Measurements from ENCODE around the gene RDH5.

RDH5 gene

GRCh38 chr12:55738123-55739024 lies 18.2 kb downstream of the RDH5 start:
- Histone ChIP-seq H3K9me3 (ENCODE audit: control insufficient read depth, insufficient read depth, low read length) (no peaks in the 10 kb centered on the region), H3K4me3 (ENCODE audit: low read length) (peak overlapping the region; percentile 26; the same call in 1 of the 2 replicates), H3K36me3 (ENCODE audit: control insufficient read depth, insufficient read depth, low read length) (no peaks in the 10 kb centered on the region), H3K27me3 (ENCODE audit: control insufficient read depth, insufficient read depth, low read length) (no peaks in the 10 kb centered on the region), H3K27ac (ENCODE audit: low read length) (no peak overlapping the region), H3K4me1 (ENCODE audit: control insufficient read depth, insufficient read depth, low read length) (peaks cover 5% of the 10 kb centered on the region; the same call in 1 of the 2 replicates)
- peak; percentile 90 for DNase-seq (ENCODE audit: low read depth, low spot score)
- WGBS (ENCODE audit: insufficient coverage, insufficient read length), result no CpG with 5 or more reads among the region's 14 CpGs

- H3K4me3 ChIP-seq (ENCODE audit: low read length), result no peak overlapping the region
- no peak for DNase-seq (ENCODE audit: low read depth, low spot score)
- peaks cover 5% of the 10 kb centered on the region; the same call in 1 of the 2 replicates for H3K4me1 ChIP-seq (ENCODE audit: control insufficient read depth, insufficient read depth, low read length)
- no peak overlapping the region for H3K27ac ChIP-seq (ENCODE audit: low read length)
- no CpG with 5 or more reads among the region's 2 CpGs for WGBS (ENCODE audit: insufficient coverage, insufficient read length)
- H3K9me3 ChIP-seq (ENCODE audit: control insufficient read depth, insufficient read depth, low read length), result no peaks in the 10 kb centered on the region
- no peaks in the 10 kb centered on the region for H3K36me3 ChIP-seq (ENCODE audit: control insufficient read depth, insufficient read depth, low read length)
- H3K27me3 ChIP-seq (ENCODE audit: control insufficient read depth, insufficient read depth, low read length), result no peaks in the 10 kb centered on the region
Observed at GRCh38 chr12:55739025-55739378, 18.8 kb downstream of the RDH5 start.

GRCh38 chr12:55741931-55742680 lies 21.9 kb downstream of the RDH5 start:
- Histone ChIP-seq H3K27me3 (ENCODE audit: control insufficient read depth, insufficient read depth, low read length) (no peaks in the 10 kb centered on the region), H3K4me1 (ENCODE audit: control insufficient read depth, insufficient read depth, low read length) (peaks cover 5% of the 10 kb centered on the region; the same call in 1 of the 2 replicates), H3K36me3 (ENCODE audit: control insufficient read depth, insufficient read depth, low read length) (no peaks in the 10 kb centered on the region), H3K27ac (ENCODE audit: low read length) (no peak overlapping the region), H3K4me3 (ENCODE audit: low read length) (no peak overlapping the region; the same call in 1 of the 2 replicates), H3K9me3 (ENCODE audit: control insufficient read depth, insufficient read depth, low read length) (no peaks in the 10 kb centered on the region)
- WGBS (ENCODE audit: insufficient coverage, insufficient read length), result no CpG with 5 or more reads among the region's 3 CpGs
- DNase-seq (ENCODE audit: low read depth, low spot score), result no peak

DNA sequence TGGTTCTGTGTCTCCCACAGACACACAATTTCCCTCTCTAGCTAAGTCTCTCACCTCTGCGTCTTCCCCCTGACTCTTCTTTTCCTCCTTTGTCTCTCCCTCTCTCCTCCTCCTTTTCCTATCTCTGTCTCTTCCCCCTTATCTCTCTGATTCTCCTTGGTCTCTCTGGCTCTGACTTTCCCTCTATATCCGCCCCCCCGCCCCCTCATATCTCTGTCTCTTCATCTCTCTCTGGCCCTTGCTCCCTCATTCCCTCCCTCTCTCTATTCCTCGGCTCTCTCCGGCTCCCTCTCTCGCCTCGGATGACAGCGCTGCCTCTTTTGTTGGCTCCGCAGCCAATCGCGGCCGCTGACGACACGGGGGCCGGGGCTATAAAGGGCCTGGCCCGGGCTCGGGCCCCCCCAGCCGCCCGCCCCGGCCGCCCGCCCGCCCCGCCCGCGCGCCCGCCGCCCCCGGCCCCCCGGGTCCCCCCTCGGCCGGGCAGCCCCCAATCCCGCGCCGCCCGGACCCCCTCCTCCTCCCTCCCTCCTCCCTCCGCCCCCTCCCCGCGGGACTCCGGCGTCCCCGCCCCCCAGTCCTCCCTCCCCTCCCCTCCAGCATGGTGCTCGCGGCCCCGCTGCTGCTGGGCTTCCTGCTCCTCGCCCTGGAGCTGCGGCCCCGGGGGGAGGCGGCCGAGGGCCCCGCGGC lies 22.7 kb downstream of the RDH5 start, which contains the start of gene GDF11:
Gene GDF11 (plus strand): TSS at position 404 of the 687 bp plus-strand sequence. CDS start 195 bp downstream, at position 599.
- Histone ChIP-seq H3K4me1 (ENCODE audit: control insufficient read depth, insufficient read depth, low read length) (peaks cover 4% of the 10 kb centered on the region; the same call in 1 of the 2 replicates), H3K4me3 (ENCODE audit: low read length) (peak within 1 kb of the TSS; percentile 93), H3K27me3 (ENCODE audit: control insufficient read depth, insufficient read depth, low read length) (no peaks in the 10 kb centered on the region), H3K36me3 (ENCODE audit: control insufficient read depth, insufficient read depth, low read length) (no peaks in the 10 kb centered on the region), H3K27ac (ENCODE audit: low read length) (no peak within 1 kb of the TSS), H3K9me3 (ENCODE audit: control insufficient read depth, insufficient read depth, low read length) (no peaks in the 10 kb centered on the region)
- no CpG with 5 or more reads among the region's 53 CpGs for WGBS (ENCODE audit: insufficient coverage, insufficient read length)
- DNase-seq (ENCODE audit: low read depth, low spot score), result no peak

DNA sequence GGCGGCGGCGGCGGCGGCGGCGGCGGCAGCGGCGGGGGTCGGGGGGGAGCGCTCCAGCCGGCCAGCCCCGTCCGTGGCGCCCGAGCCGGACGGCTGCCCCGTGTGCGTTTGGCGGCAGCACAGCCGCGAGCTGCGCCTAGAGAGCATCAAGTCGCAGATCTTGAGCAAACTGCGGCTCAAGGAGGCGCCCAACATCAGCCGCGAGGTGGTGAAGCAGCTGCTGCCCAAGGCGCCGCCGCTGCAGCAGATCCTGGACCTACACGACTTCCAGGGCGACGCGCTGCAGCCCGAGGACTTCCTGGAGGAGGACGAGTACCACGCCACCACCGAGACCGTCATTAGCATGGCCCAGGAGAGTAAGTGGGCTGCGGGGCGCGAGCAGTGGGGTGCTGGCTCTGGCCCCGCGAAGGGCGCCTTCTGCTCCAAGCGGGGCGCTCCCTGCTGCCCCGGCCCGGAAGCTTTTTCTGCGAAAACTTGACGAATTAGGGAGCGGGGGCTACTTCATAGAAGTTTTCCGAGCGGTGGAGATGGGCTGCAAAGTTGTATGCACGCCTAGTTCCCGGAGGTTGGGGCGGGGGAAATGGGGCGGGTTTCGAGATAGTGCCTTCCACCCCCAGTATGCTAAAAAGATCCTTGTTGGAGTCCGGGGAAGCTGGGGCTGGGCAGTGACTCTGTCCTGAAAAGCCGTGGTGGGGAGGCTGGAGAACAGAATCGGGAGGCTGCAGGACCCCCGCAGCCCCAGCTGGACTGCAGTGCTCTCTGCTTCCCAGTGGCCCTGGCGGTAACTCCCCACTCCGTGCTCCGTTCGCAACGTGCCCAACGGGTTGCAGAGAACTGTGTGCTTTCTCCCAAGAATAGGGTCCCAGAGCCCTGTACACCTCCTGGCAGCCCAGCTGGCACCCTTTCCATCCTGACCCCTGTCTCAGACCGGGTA lies 23.5 kb downstream of the RDH5 start:
- Histone ChIP-seq H3K9me3 (ENCODE audit: control insufficient read depth, insufficient read depth, low read length) (no peaks in the 10 kb centered on the region), H3K27me3 (ENCODE audit: control insufficient read depth, insufficient read depth, low read length) (no peaks in the 10 kb centered on the region), H3K36me3 (ENCODE audit: control insufficient read depth, insufficient read depth, low read length) (peaks cover 4% of the 10 kb centered on the region; the same call in 1 of the 2 replicates), H3K4me1 (ENCODE audit: control insufficient read depth, insufficient read depth, low read length) (peaks cover 9% of the 10 kb centered on the region), H3K4me3 (ENCODE audit: low read length) (peak overlapping the region; percentile 93), H3K27ac (ENCODE audit: low read length) (no peak overlapping the region)
- no peak for DNase-seq (ENCODE audit: low read depth, low spot score)
- no CpG with 5 or more reads among the region's 73 CpGs for WGBS (ENCODE audit: insufficient coverage, insufficient read length)

GRCh38 chr12:55744340-55745030 lies 24.3 kb downstream of the RDH5 start:
- no CpG with 5 or more reads among the region's 11 CpGs for WGBS (ENCODE audit: insufficient coverage, insufficient read length)
- Histone ChIP-seq H3K4me1 (ENCODE audit: control insufficient read depth, insufficient read depth, low read length) (peaks cover 10% of the 10 kb centered on the region), H3K27ac (ENCODE audit: low read length) (no peak overlapping the region), H3K9me3 (ENCODE audit: control insufficient read depth, insufficient read depth, low read length) (no peaks in the 10 kb centered on the region), H3K4me3 (ENCODE audit: low read length) (peak overlapping the region; percentile 93), H3K36me3 (ENCODE audit: control insufficient read depth, insufficient read depth, low read length) (peaks cover 11% of the 10 kb centered on the region; the same call in 1 of the 2 replicates), H3K27me3 (ENCODE audit: control insufficient read depth, insufficient read depth, low read length) (no peaks in the 10 kb centered on the region)
- DNase-seq (ENCODE audit: low read depth, low spot score), result no peak

DNA sequence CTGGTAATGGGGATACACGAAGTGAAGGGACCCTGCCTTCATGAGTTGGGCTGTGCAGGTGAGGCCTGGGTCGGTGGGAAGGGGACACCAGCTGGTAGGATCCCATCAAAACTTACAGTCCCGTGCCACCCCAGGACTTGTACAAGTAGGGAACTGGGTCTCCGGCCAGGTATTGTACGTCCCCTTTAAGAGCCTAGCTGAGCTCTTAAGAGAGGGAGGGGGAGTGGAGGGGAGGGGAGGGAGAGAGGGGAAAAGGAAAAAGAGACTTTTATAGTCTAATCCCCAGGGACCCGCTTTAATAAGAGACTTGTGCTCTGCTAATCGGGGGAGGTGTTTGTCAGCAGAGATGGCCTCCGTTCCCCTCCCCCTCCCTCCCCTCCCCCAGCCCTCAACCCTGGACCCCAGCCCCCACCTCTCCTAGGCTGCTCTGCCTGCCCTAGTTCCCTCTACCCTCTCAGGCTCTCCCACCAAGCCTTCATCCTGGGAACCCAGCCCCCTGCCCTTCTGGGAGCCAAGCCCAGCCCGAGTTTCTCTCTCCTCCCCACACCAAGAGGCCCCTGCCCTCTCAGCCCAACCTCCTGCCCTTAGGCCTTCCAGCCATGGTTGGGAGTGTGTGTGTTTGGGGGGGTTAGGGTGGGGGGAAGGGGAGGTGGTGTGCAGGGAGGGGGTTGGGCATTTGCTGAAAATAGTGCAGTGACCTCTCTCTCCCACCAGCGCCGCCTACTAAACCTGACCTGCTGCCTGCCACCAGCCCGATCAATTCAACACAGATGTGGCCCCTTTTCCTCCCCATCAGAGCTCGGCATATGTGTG lies 25.4 kb downstream of the RDH5 start:
- Histone ChIP-seq H3K27me3 (ENCODE audit: control insufficient read depth, insufficient read depth, low read length) (no peaks in the 10 kb centered on the region), H3K9me3 (ENCODE audit: control insufficient read depth, insufficient read depth, low read length) (no peaks in the 10 kb centered on the region), H3K4me3 (ENCODE audit: low read length) (peak overlapping the region; percentile 34; the same call in 1 of the 2 replicates), H3K27ac (ENCODE audit: low read length) (no peak overlapping the region), H3K4me1 (ENCODE audit: control insufficient read depth, insufficient read depth, low read length) (peaks cover 10% of the 10 kb centered on the region), H3K36me3 (ENCODE audit: control insufficient read depth, insufficient read depth, low read length) (peaks cover 16% of the 10 kb centered on the region; the same call in 1 of the 2 replicates)
- WGBS (ENCODE audit: insufficient coverage, insufficient read length), result no CpG with 5 or more reads among the region's 13 CpGs
- DNase-seq (ENCODE audit: low read depth, low spot score), result no peak

DNA sequence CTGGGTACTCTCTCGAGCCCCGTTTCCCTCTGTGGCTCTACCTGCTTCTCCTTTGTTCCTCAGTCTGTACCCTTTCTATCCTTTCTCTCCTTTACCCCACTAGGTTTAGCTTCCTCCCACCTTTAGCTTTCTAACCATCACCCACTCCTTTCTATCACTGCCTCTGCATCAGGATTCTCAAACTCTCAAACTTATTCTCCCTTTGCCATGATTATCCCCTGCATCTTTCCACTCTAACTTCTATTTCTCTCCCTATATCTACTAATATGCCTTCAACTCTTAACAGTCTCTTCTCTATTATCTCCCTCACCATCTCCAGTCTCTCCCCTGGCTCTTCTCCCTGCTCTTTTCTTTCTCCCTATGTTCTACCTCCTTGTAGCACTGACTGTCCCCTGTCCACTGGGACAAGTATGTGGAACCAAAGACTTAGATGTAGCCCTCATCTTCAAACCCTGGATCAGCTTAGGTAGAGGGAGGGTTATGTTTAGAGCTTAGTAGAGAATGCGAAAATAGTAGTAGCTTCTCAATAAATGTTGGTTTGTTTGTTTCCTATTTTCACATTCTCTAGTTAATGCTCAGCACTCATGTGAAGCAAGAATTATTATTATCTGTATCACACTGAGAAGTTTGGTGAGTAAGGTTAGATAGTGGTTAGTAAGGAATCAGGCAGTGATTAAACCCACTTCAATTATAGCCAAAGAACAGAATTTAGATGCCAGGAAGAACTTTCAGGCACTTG lies 26.1 kb downstream of the RDH5 start:
- no peak for DNase-seq (ENCODE audit: low read depth, low spot score)
- H3K27ac ChIP-seq (ENCODE audit: low read length), result no peak overlapping the region
- H3K4me1 ChIP-seq (ENCODE audit: control insufficient read depth, insufficient read depth, low read length), result peaks cover 10% of the 10 kb centered on the region
- no CpG with 5 or more reads among the region's 3 CpGs for WGBS (ENCODE audit: insufficient coverage, insufficient read length)
- peaks cover 19% of the 10 kb centered on the region; the same call in 1 of the 2 replicates for H3K36me3 ChIP-seq (ENCODE audit: control insufficient read depth, insufficient read depth, low read length)
- H3K4me3 ChIP-seq (ENCODE audit: low read length), result peak overlapping the region; percentile 15; the same call in 1 of the 2 replicates
- no peaks in the 10 kb centered on the region for H3K27me3 ChIP-seq (ENCODE audit: control insufficient read depth, insufficient read depth, low read length)
- no peaks in the 10 kb centered on the region for H3K9me3 ChIP-seq (ENCODE audit: control insufficient read depth, insufficient read depth, low read length)
